ENCODE data around the gene USP4. TPM values are rescaled to one million over a fixed set of nuclear protein-coding genes. Genes with fewer than 3 reads are reported as not detected.

The USP4 gene
- total and polyA plus RNA-seq, 2 experiments from 2014 or later: 16.9 to 20.3 TPM

DNA sequence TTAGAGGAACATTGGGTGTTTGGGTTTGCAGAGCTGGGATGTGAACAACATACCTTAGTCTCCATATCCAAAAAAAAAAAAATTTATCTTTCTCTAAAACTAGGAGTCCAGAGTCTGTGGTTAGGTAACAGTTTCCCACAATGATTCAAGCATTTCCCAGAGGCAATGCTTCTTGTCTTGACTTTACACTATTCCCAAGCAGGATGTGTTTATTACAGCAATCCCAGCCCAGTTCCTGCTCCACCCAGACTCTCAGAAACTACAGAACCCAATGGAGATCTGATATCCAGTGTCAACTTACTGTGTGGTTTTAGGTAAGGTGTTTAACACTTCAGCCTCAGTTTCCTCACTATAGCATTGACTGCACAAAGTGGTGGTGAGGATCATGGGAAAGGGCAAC is 60.5 kb downstream of the USP4 start:
- ATAC-seq: no peak
- no peak overlapping the region for H3K27ac ChIP-seq (ENCODE audit: low read depth)

More for the DNA sequence above, 60.5 kb downstream of the USP4 start:
- Histone ChIP-seq H2AFZ (no peak overlapping the region), H3K79me2 (replicated peaks; ENCODE audit: insufficient read depth) (no peaks in the 10 kb centered on the region), H3K36me3 (ENCODE audit: insufficient read depth) (peaks cover 14% of the 10 kb centered on the region; the same call in 1 of the 2 replicates), H3K9me2 (ENCODE audit: insufficient read depth) (no peaks in the 10 kb centered on the region), H3K4me3 (no peak overlapping the region), H3K4me2 (no peak overlapping the region), H3K27me3 (ENCODE audit: insufficient read depth) (no peaks in the 10 kb centered on the region), H4K20me1 (replicated peaks; ENCODE audit: insufficient read depth) (no peaks in the 10 kb centered on the region), H3F3A (replicated peaks; ENCODE audit: low read depth) (peaks cover 16% of the 10 kb centered on the region; the same call in 1 of the 2 replicates), H3K4me1 (ENCODE audit: insufficient read depth) (peaks cover 11% of the 10 kb centered on the region)
- Mint-ChIP-seq H3K4me1 (peaks cover 15% of the 10 kb centered on the region), H3K27ac (no peak overlapping the region), H3K36me3 (ENCODE audit: low read depth) (peaks cover 45% of the 10 kb centered on the region), H3K27me3 (ENCODE audit: insufficient read depth, low read depth, poor library complexity) (peaks cover 15% of the 10 kb centered on the region), H3K4me3 (no peak overlapping the region), H3K9me3 (no peaks in the 10 kb centered on the region)
- no peak for DNase-seq (ENCODE audit: low spot score)
- TF ChIP-seq, protein P1, sequence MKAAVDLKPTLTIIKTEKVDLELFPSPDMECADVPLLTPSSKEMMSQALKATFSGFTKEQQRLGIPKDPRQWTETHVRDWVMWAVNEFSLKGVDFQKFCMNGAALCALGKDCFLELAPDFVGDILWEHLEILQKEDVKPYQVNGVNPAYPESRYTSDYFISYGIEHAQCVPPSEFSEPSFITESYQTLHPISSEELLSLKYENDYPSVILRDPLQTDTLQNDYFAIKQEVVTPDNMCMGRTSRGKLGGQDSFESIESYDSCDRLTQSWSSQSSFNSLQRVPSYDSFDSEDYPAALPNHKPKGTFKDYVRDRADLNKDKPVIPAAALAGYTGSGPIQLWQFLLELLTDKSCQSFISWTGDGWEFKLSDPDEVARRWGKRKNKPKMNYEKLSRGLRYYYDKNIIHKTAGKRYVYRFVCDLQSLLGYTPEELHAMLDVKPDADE (IDR thresholded peaks at IDR 0.05): no peak
- TF ChIP-seq, protein P2, sequence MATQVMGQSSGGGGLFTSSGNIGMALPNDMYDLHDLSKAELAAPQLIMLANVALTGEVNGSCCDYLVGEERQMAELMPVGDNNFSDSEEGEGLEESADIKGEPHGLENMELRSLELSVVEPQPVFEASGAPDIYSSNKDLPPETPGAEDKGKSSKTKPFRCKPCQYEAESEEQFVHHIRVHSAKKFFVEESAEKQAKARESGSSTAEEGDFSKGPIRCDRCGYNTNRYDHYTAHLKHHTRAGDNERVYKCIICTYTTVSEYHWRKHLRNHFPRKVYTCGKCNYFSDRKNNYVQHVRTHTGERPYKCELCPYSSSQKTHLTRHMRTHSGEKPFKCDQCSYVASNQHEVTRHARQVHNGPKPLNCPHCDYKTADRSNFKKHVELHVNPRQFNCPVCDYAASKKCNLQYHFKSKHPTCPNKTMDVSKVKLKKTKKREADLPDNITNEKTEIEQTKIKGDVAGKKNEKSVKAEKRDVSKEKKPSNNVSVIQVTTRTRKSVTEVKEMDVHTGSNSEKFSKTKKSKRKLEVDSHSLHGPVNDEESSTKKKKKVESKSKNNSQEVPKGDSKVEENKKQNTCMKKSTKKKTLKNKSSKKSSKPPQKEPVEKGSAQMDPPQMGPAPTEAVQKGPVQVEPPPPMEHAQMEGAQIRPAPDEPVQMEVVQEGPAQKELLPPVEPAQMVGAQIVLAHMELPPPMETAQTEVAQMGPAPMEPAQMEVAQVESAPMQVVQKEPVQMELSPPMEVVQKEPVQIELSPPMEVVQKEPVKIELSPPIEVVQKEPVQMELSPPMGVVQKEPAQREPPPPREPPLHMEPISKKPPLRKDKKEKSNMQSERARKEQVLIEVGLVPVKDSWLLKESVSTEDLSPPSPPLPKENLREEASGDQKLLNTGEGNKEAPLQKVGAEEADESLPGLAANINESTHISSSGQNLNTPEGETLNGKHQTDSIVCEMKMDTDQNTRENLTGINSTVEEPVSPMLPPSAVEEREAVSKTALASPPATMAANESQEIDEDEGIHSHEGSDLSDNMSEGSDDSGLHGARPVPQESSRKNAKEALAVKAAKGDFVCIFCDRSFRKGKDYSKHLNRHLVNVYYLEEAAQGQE (IDR thresholded peaks at IDR 0.05; ENCODE audit: unreplicated experiment): no peak
- TF ChIP-seq, protein P3, sequence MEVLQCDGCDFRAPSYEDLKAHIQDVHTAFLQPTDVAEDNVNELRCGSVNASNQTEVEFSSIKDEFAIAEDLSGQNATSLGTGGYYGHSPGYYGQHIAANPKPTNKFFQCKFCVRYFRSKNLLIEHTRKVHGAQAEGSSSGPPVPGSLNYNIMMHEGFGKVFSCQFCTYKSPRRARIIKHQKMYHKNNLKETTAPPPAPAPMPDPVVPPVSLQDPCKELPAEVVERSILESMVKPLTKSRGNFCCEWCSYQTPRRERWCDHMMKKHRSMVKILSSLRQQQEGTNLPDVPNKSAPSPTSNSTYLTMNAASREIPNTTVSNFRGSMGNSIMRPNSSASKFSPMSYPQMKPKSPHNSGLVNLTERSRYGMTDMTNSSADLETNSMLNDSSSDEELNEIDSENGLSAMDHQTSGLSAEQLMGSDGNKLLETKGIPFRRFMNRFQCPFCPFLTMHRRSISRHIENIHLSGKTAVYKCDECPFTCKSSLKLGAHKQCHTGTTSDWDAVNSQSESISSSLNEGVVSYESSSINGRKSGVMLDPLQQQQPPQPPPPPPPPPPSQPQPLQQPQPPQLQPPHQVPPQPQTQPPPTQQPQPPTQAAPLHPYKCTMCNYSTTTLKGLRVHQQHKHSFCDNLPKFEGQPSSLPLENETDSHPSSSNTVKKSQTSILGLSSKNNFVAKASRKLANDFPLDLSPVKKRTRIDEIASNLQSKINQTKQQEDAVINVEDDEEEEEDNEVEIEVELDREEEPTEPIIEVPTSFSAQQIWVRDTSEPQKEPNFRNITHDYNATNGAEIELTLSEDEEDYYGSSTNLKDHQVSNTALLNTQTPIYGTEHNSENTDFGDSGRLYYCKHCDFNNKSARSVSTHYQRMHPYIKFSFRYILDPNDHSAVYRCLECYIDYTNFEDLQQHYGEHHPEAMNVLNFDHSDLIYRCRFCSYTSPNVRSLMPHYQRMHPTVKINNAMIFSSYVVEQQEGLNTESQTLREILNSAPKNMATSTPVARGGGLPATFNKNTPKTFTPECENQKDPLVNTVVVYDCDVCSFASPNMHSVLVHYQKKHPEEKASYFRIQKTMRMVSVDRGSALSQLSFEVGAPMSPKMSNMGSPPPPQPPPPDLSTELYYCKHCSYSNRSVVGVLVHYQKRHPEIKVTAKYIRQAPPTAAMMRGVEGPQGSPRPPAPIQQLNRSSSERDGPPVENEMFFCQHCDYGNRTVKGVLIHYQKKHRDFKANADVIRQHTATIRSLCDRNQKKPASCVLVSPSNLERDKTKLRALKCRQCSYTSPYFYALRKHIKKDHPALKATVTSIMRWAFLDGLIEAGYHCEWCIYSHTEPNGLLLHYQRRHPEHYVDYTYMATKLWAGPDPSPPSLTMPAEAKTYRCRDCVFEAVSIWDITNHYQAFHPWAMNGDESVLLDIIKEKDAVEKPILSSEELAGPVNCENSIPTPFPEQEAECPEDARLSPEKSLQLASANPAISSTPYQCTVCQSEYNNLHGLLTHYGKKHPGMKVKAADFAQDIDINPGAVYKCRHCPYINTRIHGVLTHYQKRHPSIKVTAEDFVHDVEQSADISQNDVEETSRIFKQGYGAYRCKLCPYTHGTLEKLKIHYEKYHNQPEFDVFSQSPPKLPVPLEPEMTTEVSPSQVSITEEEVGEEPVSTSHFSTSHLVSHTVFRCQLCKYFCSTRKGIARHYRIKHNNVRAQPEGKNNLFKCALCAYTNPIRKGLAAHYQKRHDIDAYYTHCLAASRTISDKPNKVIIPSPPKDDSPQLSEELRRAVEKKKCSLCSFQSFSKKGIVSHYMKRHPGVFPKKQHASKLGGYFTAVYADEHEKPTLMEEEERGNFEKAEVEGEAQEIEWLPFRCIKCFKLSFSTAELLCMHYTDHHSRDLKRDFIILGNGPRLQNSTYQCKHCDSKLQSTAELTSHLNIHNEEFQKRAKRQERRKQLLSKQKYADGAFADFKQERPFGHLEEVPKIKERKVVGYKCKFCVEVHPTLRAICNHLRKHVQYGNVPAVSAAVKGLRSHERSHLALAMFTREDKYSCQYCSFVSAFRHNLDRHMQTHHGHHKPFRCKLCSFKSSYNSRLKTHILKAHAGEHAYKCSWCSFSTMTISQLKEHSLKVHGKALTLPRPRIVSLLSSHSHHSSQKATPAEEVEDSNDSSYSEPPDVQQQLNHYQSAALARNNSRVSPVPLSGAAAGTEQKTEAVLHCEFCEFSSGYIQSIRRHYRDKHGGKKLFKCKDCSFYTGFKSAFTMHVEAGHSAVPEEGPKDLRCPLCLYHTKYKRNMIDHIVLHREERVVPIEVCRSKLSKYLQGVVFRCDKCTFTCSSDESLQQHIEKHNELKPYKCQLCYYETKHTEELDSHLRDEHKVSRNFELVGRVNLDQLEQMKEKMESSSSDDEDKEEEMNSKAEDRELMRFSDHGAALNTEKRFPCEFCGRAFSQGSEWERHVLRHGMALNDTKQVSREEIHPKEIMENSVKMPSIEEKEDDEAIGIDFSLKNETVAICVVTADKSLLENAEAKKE (CRISPR knock-in tag; IDR thresholded peaks at IDR 0.05): no peak
- no peak for TF ChIP-seq CREB1 (CRISPR knock-in tag; IDR thresholded peaks at IDR 0.05; ENCODE audit: low read depth)
- TF ChIP-seq STAT1 (IDR thresholded peaks at IDR 0.05; ENCODE audit: unreplicated experiment): no peak
- no peak for TF ChIP-seq NANOG (IDR thresholded peaks at IDR 0.05; ENCODE audit: borderline replicate concordance)
- TF ChIP-seq ZNF114 (CRISPR knock-in tag; IDR thresholded peaks at IDR 0.05): no peak
- TF ChIP-seq EZH2 (IDR thresholded peaks at IDR 0.05; ENCODE audit: low read depth, unreplicated experiment): no peak
- TF ChIP-seq, protein P4, sequence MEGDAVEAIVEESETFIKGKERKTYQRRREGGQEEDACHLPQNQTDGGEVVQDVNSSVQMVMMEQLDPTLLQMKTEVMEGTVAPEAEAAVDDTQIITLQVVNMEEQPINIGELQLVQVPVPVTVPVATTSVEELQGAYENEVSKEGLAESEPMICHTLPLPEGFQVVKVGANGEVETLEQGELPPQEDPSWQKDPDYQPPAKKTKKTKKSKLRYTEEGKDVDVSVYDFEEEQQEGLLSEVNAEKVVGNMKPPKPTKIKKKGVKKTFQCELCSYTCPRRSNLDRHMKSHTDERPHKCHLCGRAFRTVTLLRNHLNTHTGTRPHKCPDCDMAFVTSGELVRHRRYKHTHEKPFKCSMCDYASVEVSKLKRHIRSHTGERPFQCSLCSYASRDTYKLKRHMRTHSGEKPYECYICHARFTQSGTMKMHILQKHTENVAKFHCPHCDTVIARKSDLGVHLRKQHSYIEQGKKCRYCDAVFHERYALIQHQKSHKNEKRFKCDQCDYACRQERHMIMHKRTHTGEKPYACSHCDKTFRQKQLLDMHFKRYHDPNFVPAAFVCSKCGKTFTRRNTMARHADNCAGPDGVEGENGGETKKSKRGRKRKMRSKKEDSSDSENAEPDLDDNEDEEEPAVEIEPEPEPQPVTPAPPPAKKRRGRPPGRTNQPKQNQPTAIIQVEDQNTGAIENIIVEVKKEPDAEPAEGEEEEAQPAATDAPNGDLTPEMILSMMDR (conservative IDR thresholded peaks at IDR 0.05; ENCODE audit: low read depth in 2 of 2): no peak
- no peak for TF ChIP-seq EZH2phosphoT487 (IDR thresholded peaks at IDR 0.05; ENCODE audit: unreplicated experiment)
- TF ChIP-seq ZNF331 (CRISPR knock-in tag; IDR thresholded peaks at IDR 0.05; ENCODE audit: low read depth): no peak

Measured in GM23338 (cell line).